ENCODE data around the gene PSEN2.

- TF ChIP-seq ELK1 (IDR thresholded peaks at IDR 0.05; ENCODE audit: low read depth, low read length) (no peak), POLR2A (IDR thresholded peaks at IDR 0.05; ENCODE audit: low read depth, low read length) (no peak), BHLHE40 (IDR thresholded peaks at IDR 0.05; ENCODE audit: borderline replicate concordance in 1 of 2, low read depth in 2 of 2, low read length in 1 of 2) (no peak), FOS (IDR thresholded peaks at IDR 0.05; ENCODE audit: borderline replicate concordance, extremely low read depth, insufficient read length) (no peak), E2F4 (IDR thresholded peaks at IDR 0.05; ENCODE audit: low read depth, low read length) (no peak), PBX3 (IDR thresholded peaks at IDR 0.05; ENCODE audit: insufficient replicate concordance, low read depth, low read length) (no peak), CTCF (IDR thresholded peaks at IDR 0.05 in 2 of 3, conservative IDR thresholded peaks at IDR 0.05 in 1 of 3; ENCODE audit: control insufficient read depth in 2 of 3, extremely low read depth in 1 of 3, insufficient read depth in 1 of 3, low read depth in 3 of 3, low read length in 3 of 3) (no peak), ZNF274 (IDR thresholded peaks at IDR 0.05; ENCODE audit: insufficient read depth, insufficient read length) (no peak), POLR2AphosphoS5 (IDR thresholded peaks at IDR 0.05; ENCODE audit: low read length) (no peak)
These were observed 50.1 kb downstream of the PSEN2 start for GRCh38 chr1:226920446-226920894.

Measured in GM12878 (cell line).